GM12873 (cell line): ENCODE data around the gene TAGLN3.

ENCODE experiments used
- CTCF ChIP-seq: IDR thresholded peaks from 2 replicates; pipeline ENCODE4 v1.5.1; 2012; ENCODE audit warnings: low read depth, mild to moderate bottlenecking, moderate library complexity, low read length, control low read depth; ENCODE audit not compliant: insufficient read depth; ENCODE audit errors: missing control alignments

Gene TAGLN3

GRCh38 chr3:111968319-111969054 is 30.2 kb upstream of the TAGLN3 start:
- no peak for TF ChIP-seq CTCF

- no peak for TF ChIP-seq CTCF
Observed at GRCh38 chr3:111970376-111970775, 28.3 kb upstream of the TAGLN3 start.

- no peak for TF ChIP-seq CTCF
Observed at GRCh38 chr3:111971533-111972130, 27.1 kb upstream of the TAGLN3 start.

- no peak for TF ChIP-seq CTCF
Observed at GRCh38 chr3:111972891-111973290, 25.8 kb upstream of the TAGLN3 start.

- no peak for TF ChIP-seq CTCF
Observed at GRCh38 chr3:111975131-111975530, 23.6 kb upstream of the TAGLN3 start.

GRCh38 chr3:111976254-111976653 is 22.5 kb upstream of the TAGLN3 start:
- TF ChIP-seq CTCF = no peak

GRCh38 chr3:111978583-111979433 is 19.9 kb upstream of the TAGLN3 start, which contains the start of gene ABHD10:
Gene ABHD10 (plus strand): TSS chr3:111979026. CDS start chr3:111979062, 36 bp downstream.
- no peak for TF ChIP-seq CTCF
